Heart right ventricle (tissue), 16 donors: Measurements from ENCODE around the gene UBXN11. TPM values are rescaled to one million over a fixed set of nuclear protein-coding genes. Genes with fewer than 3 reads are reported as not detected.

Source experiments
- ATAC-seq, 8 donors: fragments of 200-7000 bp; cut with Tn5 transposase; one replicate each; pipeline ENCODE4 v1.9.1; 2020; ENCODE audit warnings: mild to moderate bottlenecking in 8 of 8, moderate library complexity in 8 of 8, moderate number of reproducible peaks in 1 of 8
- DNase-seq, 2 donors: peaks; one replicate each; pipeline ENCODE4 v3.0.0-alpha.2; 2020
- H3K27ac ChIP-seq, 10 donors: fragments of 200-600 bp; sonication (generic) in 2 of 10; one replicate each; pipeline versions ENCODE4 v1.5.0 to v1.8.0; 2020 to 2022; ENCODE audit warnings: mild to moderate bottlenecking in 3 of 10
- H3K27me3 ChIP-seq, 7 donors: fragments of 200-600 bp; one replicate each; pipeline ENCODE4 v1.8.0; 2021 to 2022; ENCODE audit warnings: mild to moderate bottlenecking in 2 of 7
- H3K36me3 ChIP-seq, 9 donors: fragments of 200-600 bp; sonication (generic) in 1 of 9; one replicate each; pipeline versions ENCODE4 v1.5.0 to v1.8.0; 2020 to 2022; ENCODE audit warnings: mild to moderate bottlenecking in 2 of 9
- H3K4me1 ChIP-seq, 9 donors: fragments of 200-600 bp; sonication (generic) in 1 of 9; one replicate each; pipeline versions ENCODE4 v1.5.0 to v1.8.0; 2020 to 2022; ENCODE audit warnings: mild to moderate bottlenecking in 4 of 9
- H3K4me3 ChIP-seq, 10 donors: fragments of 200-600 bp; sonication (generic) in 2 of 10; one replicate each; pipeline versions ENCODE4 v1.5.0 to v1.8.0; 2020 to 2022; ENCODE audit warnings: mild to moderate bottlenecking in 7 of 10, moderate library complexity in 2 of 10
- H3K9me3 ChIP-seq, 11 donors: fragments of 200-600 bp in 10 of 11; sonication (generic) in 2 of 11; one replicate each; pipeline versions ENCODE4 v1.5.0 to v1.8.0; 2013 to 2022; ENCODE audit warnings: mild to moderate bottlenecking in 2 of 11, control low read depth in 1 of 11, moderate library complexity in 1 of 11
- CTCF ChIP-seq, 9 donors: fragments of 200-600 bp; sonication (generic) in 2 of 9; IDR thresholded peaks; one replicate each; pipeline versions ENCODE4 v1.5.0 to v1.8.0; 2021 to 2022; ENCODE audit warnings: antibody characterized with exemption in 9 of 9, mild to moderate bottlenecking in 5 of 9, moderate library complexity in 1 of 9
- WGBS, 2 donors: extraction: QIAGEN DNeasy Blood & Tissue Kit; methylation state at CpG; one replicate each; pipeline ENCODE4 v1.1.7; 2013; ENCODE audit warnings: inconsistent platforms in 1 of 2; 5-methylcytosine and 5-hydroxymethylcytosine counted together
- intact Hi-C, 10 donors: fragments of 100-400 bp; cut with DNase I; formaldehyde crosslinking; loops; one replicate each; pipeline versions ENCODE4 v1.11.1 to v1.14.2; 2022
- polyA plus RNA-seq, 2 donors: library from polyadenylated mRNA; stranded (reverse); fragments of 200-250 nt; gene quantifications; one replicate each; pipeline ENCODE4 v1.2.3, GENCODE V29; 2013
- total RNA-seq, 10 donors: library from RNA; stranded (reverse); fragmentation: NEBNext Ultra II Directional in 3 of 10; extraction: Animal tissue kit (Norgen Biotek cat#: 25700) in 3 of 10; gene quantifications; one replicate each; pipeline versions ENCODE4 v1.2.1 to v1.2.4, GENCODE V29; 2021 to 2023
- donor health status: Arrhythmogenic right ventricular cardiomyopathy.
- donor health status: ischemic (EF 13 %, LVEDD 7.1; RV severe dilation, severe dysfunction).
- donor health status: healthy with polysubstance abuse.
- donor health status: DM: no; HTN: yes; CAD: no.
- donor health status: DM: no; HTN: no; CAD: no.
- donor health status: ischemic (EF 25% LVEDD 6.9; RV normal size, moderate dysfunction).
- donor health status: ischemic (EF 25% LVEDD 5.7; RV mildly dilated, moderate dysfunction).
- donor health status: healthy.
- donor health status: DM: yes; HTN: yes; CAD: no.
- donor health status: Ischemic cardiomyopathy.
- donor health status: ischemic (EF 35%, LVEDD 5.7; RV mildly dilated, moderate dysfunction).
- donor health status: nonischemic (EF 11% LVEDD 7.7; RV severe dilation, severe dysfunction).
- donor health status: DM: yes; HTN: yes; CAD: no.
- donor health status: PGD.
- donor health status: ischemic (EF 29% LVEDD 5.4; RV normal size, mild dysfunction).
- donor health status: nonischemic (EF 23%, LVEDD 6.1; RV moderate dilation, normal function).

UBXN11 gene
- total and polyA plus RNA-seq, 12 donors, result 5.4 to 20.2 (median 8.2) TPM

GRCh38 chr1:26353976-26354820 is 47.8 kb upstream of the UBXN11 start, which contains the start of gene CRYBG2:
CRYBG2 (minus strand) TSS chr1:26354130; CDS start chr1:26346657, 7,473 bp downstream.
- H3K27me3 ChIP-seq, result peaks cover 0 to 51% (median 34%) of the 10 kb centered on the region in 7 donors
- TF ChIP-seq CTCF (IDR thresholded peaks at IDR 0.05), result no peak
- 85 to 89% methylated on average over 21 of the region's 21 CpGs for WGBS, 2 donors
- H3K9me3 ChIP-seq, result no peaks in the 10 kb centered on the region
- no peak within 1 kb of the TSS for H3K4me3 ChIP-seq
- ATAC-seq (peak in 1 of 8 donors; percentile 24), DNase-seq (no peak)
- peaks cover 0 to 10% (median 0%) of the 10 kb centered on the region in 9 donors for H3K4me1 ChIP-seq
- H3K36me3 ChIP-seq, result no peaks in the 10 kb centered on the region
- intact Hi-C loops, result no loop called here
- H3K27ac ChIP-seq, result no peak within 1 kb of the TSS

- ATAC-seq (no peak), DNase-seq (no peak)
- H3K36me3 ChIP-seq, result no peaks in the 10 kb centered on the region
- 87 to 91% methylated on average over 4 of the region's 4 CpGs for WGBS, 2 donors
- intact Hi-C loops, result no loop called here
- no peak for TF ChIP-seq CTCF (IDR thresholded peaks at IDR 0.05)
- H3K9me3 ChIP-seq, result no peaks in the 10 kb centered on the region
- no peak overlapping the region for H3K27ac ChIP-seq
- H3K4me3 ChIP-seq, result no peak overlapping the region
- peaks cover 0 to 10% (median 0%) of the 10 kb centered on the region in 9 donors for H3K4me1 ChIP-seq
- peaks cover 0 to 42% (median 26%) of the 10 kb centered on the region in 7 donors for H3K27me3 ChIP-seq
Observed at GRCh38 chr1:26353210-26353859, 46.9 kb upstream of the UBXN11 start.

GRCh38 chr1:26352338-26352679 is 45.9 kb upstream of the UBXN11 start:
- Histone ChIP-seq H3K9me3 (no peaks in the 10 kb centered on the region), H3K36me3 (no peaks in the 10 kb centered on the region), H3K27ac (no peak overlapping the region), H3K4me1 (peaks cover 0 to 10% (median 0%) of the 10 kb centered on the region in 9 donors), H3K27me3 (peaks cover 0 to 32% (median 19%) of the 10 kb centered on the region in 7 donors), H3K4me3 (no peak overlapping the region)
- no peak for TF ChIP-seq CTCF (IDR thresholded peaks at IDR 0.05)
- no peak for ATAC-seq
- no peak for DNase-seq
- 87 to 89% methylated on average over 5 of the region's 5 CpGs for WGBS, 2 donors
- intact Hi-C loops, result no loop called here

- no peak for ATAC-seq
- Histone ChIP-seq H3K36me3 (no peaks in the 10 kb centered on the region), H3K27ac (no peak overlapping the region), H3K27me3 (peaks cover 0 to 28% (median 19%) of the 10 kb centered on the region in 7 donors), H3K9me3 (no peaks in the 10 kb centered on the region), H3K4me1 (peaks cover 0 to 10% (median 0%) of the 10 kb centered on the region in 9 donors), H3K4me3 (no peak overlapping the region)
- 82 to 87% methylated on average over 12 of the region's 12 CpGs for WGBS, 2 donors
- TF ChIP-seq CTCF (IDR thresholded peaks at IDR 0.05), result no peak
- intact Hi-C loops, result no loop called here
- DNase-seq, result no peak
Observed at GRCh38 chr1:26351590-26352337, 45.3 kb upstream of the UBXN11 start.
